Naive thymus-derived CD4-positive, alpha-beta T cell (primary cell): Measurements from ENCODE around the gene APBA2. TPM values are rescaled to one million over a fixed set of nuclear protein-coding genes. Genes with fewer than 3 reads are reported as not detected.

Source experiments
- ATAC-seq: fragments of 150-1000 bp; cut with Tn5 transposase; 2 replicates; pipeline ENCODE4 v1.10.0; 2021; ENCODE audit warnings: mild to moderate bottlenecking, moderate library complexity
- CTCF ChIA-PET: fragments of 350-600 bp; sonication (Branson Sonifier 250); formaldehyde crosslinking; loops from one replicate; lab custom pipeline; 2021; ENCODE audit warnings: antibody characterized with exemption; lab: Charles Lee
- POLR2A ChIA-PET: fragments of 350-600 bp; sonication (Branson Sonifier 250); formaldehyde crosslinking; loops from one replicate; lab custom pipeline; 2021; ENCODE audit warnings: antibody characterized with exemption, inconsistent platforms; lab: Charles Lee
- DNase-seq, 9 donors: peaks; one replicate each; pipeline versions ENCODE4 v3.0.0 to v3.0.0-alpha.2; 2020 to 2022; ENCODE audit warnings: mixed read lengths in 1 of 9
- H3K27ac ChIP-seq: one replicate; pipeline ENCODE4 v1.7.0; 2013; ENCODE audit warnings: mild to moderate bottlenecking, low read depth, low read length, moderate library complexity
- H3K27me3 ChIP-seq, 2 donors: one replicate each; pipeline ENCODE4 v1.7.0; 2013; ENCODE audit warnings: low read length in 2 of 2, mild to moderate bottlenecking in 2 of 2, moderate library complexity in 2 of 2; ENCODE audit not compliant: control insufficient read depth in 2 of 2, insufficient read depth in 2 of 2
- H3K36me3 ChIP-seq, 3 experiments: 1 replicate in 2 of 3; 2 replicates in 1 of 3; pipeline ENCODE4 v1.7.0; 2013; ENCODE audit warnings: low read length in 3 of 3, mild to moderate bottlenecking in 3 of 3, moderate library complexity in 1 of 3; ENCODE audit not compliant: insufficient read depth in 3 of 3, control insufficient read depth in 2 of 3
- H3K4me1 ChIP-seq, 2 donors: one replicate each; pipeline ENCODE4 v1.7.0; 2013; ENCODE audit warnings: low read length in 2 of 2, mild to moderate bottlenecking in 2 of 2, moderate library complexity in 1 of 2; ENCODE audit not compliant: control insufficient read depth in 2 of 2, insufficient read depth in 2 of 2
- H3K4me3 ChIP-seq: 2 replicates; pipeline ENCODE4 v1.7.0; 2013; ENCODE audit warnings: mild to moderate bottlenecking, low read length
- H3K9me3 ChIP-seq, 3 experiments: 1 replicate in 2 of 3; 2 replicates in 1 of 3; pipeline ENCODE4 v1.7.0; 2013; ENCODE audit warnings: low read length in 3 of 3; ENCODE audit not compliant: control insufficient read depth in 2 of 3
- H3K27ac Mint-ChIP-seq, 9 donors: one replicate each; pipeline ENCODE4 v1.8.0; 2020 to 2022; ENCODE audit warnings: mixed read lengths in 9 of 9, mild to moderate bottlenecking in 8 of 9, moderate library complexity in 5 of 9, inconsistent platforms in 2 of 9
- H3K27me3 Mint-ChIP-seq, 5 donors: one replicate each; pipeline ENCODE4 v1.8.0; 2021 to 2022; ENCODE audit warnings: mixed read lengths in 5 of 5, mild to moderate bottlenecking in 1 of 5
- H3K36me3 Mint-ChIP-seq, 5 donors: one replicate each; pipeline ENCODE4 v1.8.0; 2020 to 2022; ENCODE audit warnings: mixed read lengths in 5 of 5, mild to moderate bottlenecking in 3 of 5, inconsistent platforms in 1 of 5
- H3K4me1 Mint-ChIP-seq, 7 donors: one replicate each; pipeline ENCODE4 v1.8.0; 2020 to 2022; ENCODE audit warnings: mixed read lengths in 7 of 7, mild to moderate bottlenecking in 3 of 7, inconsistent platforms in 1 of 7
- H3K4me3 Mint-ChIP-seq, 10 donors: one replicate each; pipeline ENCODE4 v1.8.0; 2020 to 2022; ENCODE audit warnings: mild to moderate bottlenecking in 10 of 10, mixed read lengths in 10 of 10, moderate library complexity in 6 of 10, inconsistent platforms in 2 of 10
- H3K9me3 Mint-ChIP-seq, 11 donors: one replicate each; pipeline ENCODE4 v1.8.0; 2020 to 2022; ENCODE audit warnings: mixed read lengths in 11 of 11, mild to moderate bottlenecking in 4 of 11, inconsistent platforms in 1 of 11, moderate library complexity in 1 of 11
- intact Hi-C, 2 donors: fragments of 100-400 bp; cut with micrococcal nuclease; formaldehyde crosslinking; loops; one replicate each; pipeline ENCODE4 v1.15.1; 2023
- polyA plus RNA-seq, 2 donors: library from polyadenylated mRNA; unstranded; fragments of 300-500 nt; fragmentation: Illumina TruSeq; gene quantifications; one replicate each; pipeline ENCODE4 v1.2.3, GENCODE V29; 2021
- total RNA-seq, 6 experiments: library from RNA in 5 of 6; stranded (reverse) in 5 of 6; gene quantifications; 1 replicate in 5 of 6; 2 replicates in 1 of 6; pipeline ENCODE4 v1.2.3 and lab custom pipeline; 2021 to 2026

APBA2 gene
- total and polyA plus RNA-seq, 7 experiments from 2014 or later = 7.7 to 139 (median 110) TPM

GRCh38 chr15:28946803-28947202 is 61.0 kb downstream of the APBA2 start:
- peaks cover 0 to 6% (median 0%) of the 10 kb centered on the region in 5 donors for H3K27me3 Mint-ChIP-seq
- Histone ChIP-seq H3K4me3 (no peak overlapping the region), H3K27ac (peak overlapping the region; percentile 62), H3K4me1 (peaks cover 27 to 70% of the 10 kb centered on the region in 2 donors), H3K36me3 (peaks cover 0 to 18% (median 0%) of the 10 kb centered on the region in 3 experiments), H3K27me3 (no peaks in the 10 kb centered on the region), H3K9me3 (no peaks in the 10 kb centered on the region)
- peaks cover 5 to 25% (median 18%) of the 10 kb centered on the region in 5 donors for H3K36me3 Mint-ChIP-seq
- peaks cover 0 to 4% (median 0%) of the 10 kb centered on the region in 11 donors for H3K9me3 Mint-ChIP-seq
- ATAC-seq (no peak), DNase-seq (no peak)
- ChIA-PET POLR2A (interaction anchor here (0.6 to 2.6 kb wide), 5 partner anchors 10 to 61 kb away, joined by 3 to 12 read pairs (median 3); partner anchors contain the start of gene APBA2), CTCF (interaction anchor here (1.2 kb wide), 1 partner anchor 29 kb away, joined by 4 read pairs; no protein-coding TSS in a partner anchor)
- intact Hi-C loops = no loop called here
- H3K27ac Mint-ChIP-seq = peak overlapping the region in 7 of 9 donors; percentile 14 to 99 (median 93)
- H3K4me3 Mint-ChIP-seq = peak overlapping the region in 6 of 10 donors; percentile 23 to 89 (median 57)
- peaks cover 21 to 93% (median 86%) of the 10 kb centered on the region in 7 donors for H3K4me1 Mint-ChIP-seq

GRCh38 chr15:28947221-28947674 is 61.5 kb downstream of the APBA2 start:
- Histone ChIP-seq H3K4me3 (peak overlapping the region; percentile 50), H3K27ac (peak overlapping the region; percentile 62), H3K27me3 (no peaks in the 10 kb centered on the region), H3K36me3 (peaks cover 0 to 18% (median 0%) of the 10 kb centered on the region in 3 experiments), H3K9me3 (no peaks in the 10 kb centered on the region), H3K4me1 (peaks cover 25 to 65% of the 10 kb centered on the region in 2 donors)
- H3K4me3 Mint-ChIP-seq = peak overlapping the region in 9 of 10 donors; percentile 47 to 89 (median 81)
- peaks cover 0 to 4% (median 0%) of the 10 kb centered on the region in 11 donors for H3K9me3 Mint-ChIP-seq
- H3K27me3 Mint-ChIP-seq = peaks cover 0 to 6% (median 0%) of the 10 kb centered on the region in 5 donors
- intact Hi-C loops = no loop called here
- H3K27ac Mint-ChIP-seq = peak overlapping the region in 8 of 9 donors; percentile 87 to 99 (median 95)
- H3K36me3 Mint-ChIP-seq = peaks cover 5 to 25% (median 18%) of the 10 kb centered on the region in 5 donors
- ChIA-PET CTCF (interaction anchor here (1.2 to 1.4 kb wide), 2 partner anchors 13 to 28 kb away, joined by 4 to 10 read pairs; no protein-coding TSS in a partner anchor), POLR2A (interaction anchor here (0.6 to 2.6 kb wide), 5 partner anchors 10 to 62 kb away, joined by 3 to 12 read pairs (median 3); partner anchors contain the start of gene APBA2)
- DNase-seq = no peak
- no peak for ATAC-seq
- peaks cover 18 to 93% (median 85%) of the 10 kb centered on the region in 7 donors for H3K4me1 Mint-ChIP-seq

- Histone ChIP-seq H3K4me3 (peak overlapping the region; percentile 50), H3K9me3 (no peaks in the 10 kb centered on the region), H3K4me1 (peaks cover 21 to 64% of the 10 kb centered on the region in 2 donors), H3K27ac (peak overlapping the region; percentile 62), H3K27me3 (no peaks in the 10 kb centered on the region), H3K36me3 (peaks cover 0 to 18% (median 0%) of the 10 kb centered on the region in 3 experiments)
- Mint-ChIP-seq H3K36me3 (peaks cover 5 to 25% (median 18%) of the 10 kb centered on the region in 5 donors), H3K27me3 (peaks cover 0 to 6% (median 0%) of the 10 kb centered on the region in 5 donors), H3K27ac (peak overlapping the region in 8 of 9 donors; percentile 87 to 99 (median 95)), H3K4me1 (peaks cover 15 to 93% (median 84%) of the 10 kb centered on the region in 7 donors), H3K4me3 (peak overlapping the region in 9 of 10 donors; percentile 71 to 89 (median 85)), H3K9me3 (peaks cover 0 to 4% (median 0%) of the 10 kb centered on the region in 11 donors)
- ChIA-PET CTCF (interaction anchor here (0.6 to 1.4 kb wide), 2 partner anchors 14 to 29 kb away, joined by 4 to 10 read pairs; no protein-coding TSS in a partner anchor), POLR2A (interaction anchor here (0.6 to 2.6 kb wide), 3 partner anchors 10 to 57 kb away, joined by 3 to 13 read pairs (median 12); no protein-coding TSS in a partner anchor)
- DNase-seq (no peak), ATAC-seq (no peak)
- intact Hi-C loops = loop anchor here in 1 of 2 donors (1.0 to 2.0 kb wide), 4 partner anchors 10 to 57 kb away; no protein-coding TSS in a partner anchor
These were observed 62.3 kb downstream of the APBA2 start for GRCh38 chr15:28948036-28948435.

GRCh38 chr15:28950916-28951315 is 65.1 kb downstream of the APBA2 start:
- intact Hi-C loops = no loop called here
- CTCF ChIA-PET = no interaction called here
- peaks cover 0 to 3% (median 0%) of the 10 kb centered on the region in 11 donors for H3K9me3 Mint-ChIP-seq
- peaks cover 25 to 93% (median 88%) of the 10 kb centered on the region in 7 donors for H3K4me1 Mint-ChIP-seq
- ATAC-seq (no peak), DNase-seq (no peak)
- peak overlapping the region in 1 of 10 donors; percentile 8 for H3K4me3 Mint-ChIP-seq
- POLR2A ChIA-PET = interaction anchor here (1.0 kb wide), 1 partner anchor 9 kb away, joined by 3 read pairs; no protein-coding TSS in a partner anchor
- Histone ChIP-seq H3K27ac (no peak overlapping the region), H3K36me3 (peaks cover 0 to 1% (median 0%) of the 10 kb centered on the region in 3 experiments), H3K4me3 (no peak overlapping the region), H3K9me3 (no peaks in the 10 kb centered on the region), H3K4me1 (peaks cover 41 to 80% of the 10 kb centered on the region in 2 donors), H3K27me3 (no peaks in the 10 kb centered on the region)
- H3K27me3 Mint-ChIP-seq = peaks cover 0 to 6% (median 0%) of the 10 kb centered on the region in 5 donors
- peaks cover 2 to 10% (median 4%) of the 10 kb centered on the region in 5 donors for H3K36me3 Mint-ChIP-seq
- peak overlapping the region in 7 of 9 donors; percentile 32 to 84 (median 52) for H3K27ac Mint-ChIP-seq

GRCh38 chr15:28952666-28953491 is 67.1 kb downstream of the APBA2 start:
- CTCF ChIA-PET = no interaction called here
- Mint-ChIP-seq H3K27ac (peak overlapping the region in 8 of 9 donors; percentile 46 to 89 (median 84)), H3K4me1 (peaks cover 23 to 90% (median 81%) of the 10 kb centered on the region in 7 donors), H3K9me3 (no peaks in the 10 kb centered on the region), H3K36me3 (peaks cover 0 to 13% (median 0%) of the 10 kb centered on the region in 5 donors), H3K27me3 (peaks cover 0 to 6% (median 0%) of the 10 kb centered on the region in 5 donors), H3K4me3 (peak overlapping the region in 5 of 10 donors; percentile 49 to 84 (median 73))
- POLR2A ChIA-PET = no interaction called here
- ATAC-seq (no peak), DNase-seq (no peak)
- Histone ChIP-seq H3K4me1 (peaks cover 30 to 61% of the 10 kb centered on the region in 2 donors), H3K9me3 (no peaks in the 10 kb centered on the region), H3K27me3 (no peaks in the 10 kb centered on the region), H3K27ac (no peak overlapping the region), H3K36me3 (no peaks in the 10 kb centered on the region), H3K4me3 (no peak overlapping the region)
- intact Hi-C loops = no loop called here
